ENCODE data around the gene IGSF23. TPM values are rescaled to one million over a fixed set of nuclear protein-coding genes. Genes with fewer than 3 reads are reported as not detected.

The IGSF23 gene
- total RNA-seq, 1 experiment from 2014 or later = not detected

- no peak overlapping the region for H4K8ac ChIP-seq (replicated peaks; ENCODE audit: insufficient read length, low read depth, low read length)
- no peak for TF ChIP-seq CTCF (conservative IDR thresholded peaks at IDR 0.05)
- H3K18ac ChIP-seq (ENCODE audit: insufficient read length, low read depth, low read length) = no peak overlapping the region
- WGBS (ENCODE audit: extremely low coverage, insufficient read length, low lambda C conversion rate) = no CpG with 5 or more reads among the region's 5 CpGs
- Mint-ChIP-seq H3K27ac (no peak overlapping the region), H3K27me3 (ENCODE audit: low read depth) (no peaks in the 10 kb centered on the region), H3K9me3 (peaks cover 2 to 4% of the 10 kb centered on the region in 2 experiments; a peak in 2 of 5 replicates), H3K4me1 (peaks cover 2 to 5% of the 10 kb centered on the region in 2 experiments; a peak in 2 of 4 replicates), H3K36me3 (ENCODE audit: insufficient read depth in 1 of 3, low read depth in 3 of 3) (peaks cover 39 to 84% (median 56%) of the 10 kb centered on the region in 3 experiments), H3K4me3 (no peak overlapping the region)
- no peak overlapping the region for H3K56ac ChIP-seq (ENCODE audit: insufficient read length, low read depth, low read length)
- H3K9ac ChIP-seq (ENCODE audit: extremely low read depth, insufficient read length, low read length) = no peak overlapping the region
- no peaks in the 10 kb centered on the region for H4K20me1 ChIP-seq (ENCODE audit: control insufficient read depth, insufficient read depth, insufficient read length)
- H2AFZ ChIP-seq (ENCODE audit: low read length) = no peak overlapping the region
- no peak overlapping the region for H2BK12ac ChIP-seq (ENCODE audit: insufficient read length, low read depth, low read length)
- no peaks in the 10 kb centered on the region for H3K27me3 ChIP-seq (ENCODE audit: insufficient read depth, low read length)
- H3K79me1 ChIP-seq (ENCODE audit: insufficient read depth, low read depth, low read length, poor library complexity, severe bottlenecking) = no peaks in the 10 kb centered on the region
- no peak overlapping the region for H2BK120ac ChIP-seq (ENCODE audit: low read depth, low read length, poor library complexity, severe bottlenecking)
- no peak overlapping the region for H3K4me2 ChIP-seq (ENCODE audit: insufficient read depth, insufficient read length, low read length)
- no peaks in the 10 kb centered on the region for H3K4me1 ChIP-seq (ENCODE audit: insufficient read depth, low read length)
- no peak overlapping the region for H3K4ac ChIP-seq (ENCODE audit: low read depth, low read length)
- H3K9me3 ChIP-seq (ENCODE audit: control insufficient read depth, low read depth, low read length) = no peaks in the 10 kb centered on the region
- no peak overlapping the region for H3T11ph ChIP-seq (ENCODE audit: low read length)
- H4K91ac ChIP-seq (ENCODE audit: insufficient read length, low read depth, low read length) = no peak overlapping the region
- H3K14ac ChIP-seq (ENCODE audit: insufficient read depth, low read length) = no peak overlapping the region
- no peak overlapping the region for H2AK5ac ChIP-seq (ENCODE audit: insufficient read length, low read length)
- H3K79me2 ChIP-seq (ENCODE audit: insufficient read depth, low read length) = no peaks in the 10 kb centered on the region
- no peak overlapping the region for H2BK5ac ChIP-seq (ENCODE audit: insufficient read length, low read length)
- H2BK15ac ChIP-seq (ENCODE audit: low read depth, low read length) = no peak overlapping the region
- no peak overlapping the region for H3K27ac ChIP-seq (ENCODE audit: insufficient read length, low read depth, low read length)
- H2BK20ac ChIP-seq (ENCODE audit: low read depth, low read length, poor library complexity, severe bottlenecking) = no peak overlapping the region
- H3K23ac ChIP-seq (ENCODE audit: insufficient read length, low read depth, low read length) = no peak overlapping the region
- DNase-seq = no peak
- H4K5ac ChIP-seq (ENCODE audit: insufficient read length, low read depth, low read length) = no peak overlapping the region
- H3K23me2 ChIP-seq (ENCODE audit: insufficient read length, low read depth, low read length, poor library complexity, severe bottlenecking) = no peaks in the 10 kb centered on the region
Measured at GRCh38 chr19:44653343-44653742, 40.0 kb downstream of the IGSF23 start.

All from H9 (cell line).